Bronchial epithelial cell (primary cell): Measurements from ENCODE around the gene TMEM250. TPM values are rescaled to one million over a fixed set of nuclear protein-coding genes. Genes with fewer than 3 reads are reported as not detected.

Experiments
- DNase-seq: peaks from one replicate; pipeline ENCODE4 v3.0.0-alpha.2; 2010; ENCODE audit warnings: low read depth
- FAIRE-seq: peaks from 2 replicates; lab custom pipeline; 2011; peaks lifted over from hg19 to GRCh38; lab: Jason Lieb, UNC
- H3K27me3 ChIP-seq: 2 replicates; pipeline ENCODE4 v1.5.1; 2011; ENCODE audit warnings: low read length; ENCODE audit not compliant: control insufficient read depth, insufficient read depth
- H3K36me3 ChIP-seq: 2 replicates; pipeline ENCODE4 v1.5.1; 2011; ENCODE audit warnings: low read length; ENCODE audit not compliant: control insufficient read depth, insufficient read depth
- H3K4me3 ChIP-seq: 2 replicates; pipeline ENCODE4 v1.5.1; 2011; ENCODE audit warnings: mild to moderate bottlenecking, low read depth, low read length, control low read depth
- total RNA-seq: library from RNA; depleted of rRNA; stranded (reverse); fragments of >200 nt; gene quantifications from 2 replicates; pipeline ENCODE4 v1.2.1, GENCODE V29; 2014
- TF ChIP-seq, protein P1 (sequence below): IDR thresholded peaks from 2 replicates; pipeline ENCODE4 v1.5.1; 2011; ENCODE audit warnings: mild to moderate bottlenecking, moderate library complexity, low read length, control low read depth, inconsistent platforms; ENCODE audit not compliant: insufficient read depth, severe bottlenecking

The TMEM250 gene
- total RNA-seq, 1 donor from 2014 or later = 67.9 TPM

DNA sequence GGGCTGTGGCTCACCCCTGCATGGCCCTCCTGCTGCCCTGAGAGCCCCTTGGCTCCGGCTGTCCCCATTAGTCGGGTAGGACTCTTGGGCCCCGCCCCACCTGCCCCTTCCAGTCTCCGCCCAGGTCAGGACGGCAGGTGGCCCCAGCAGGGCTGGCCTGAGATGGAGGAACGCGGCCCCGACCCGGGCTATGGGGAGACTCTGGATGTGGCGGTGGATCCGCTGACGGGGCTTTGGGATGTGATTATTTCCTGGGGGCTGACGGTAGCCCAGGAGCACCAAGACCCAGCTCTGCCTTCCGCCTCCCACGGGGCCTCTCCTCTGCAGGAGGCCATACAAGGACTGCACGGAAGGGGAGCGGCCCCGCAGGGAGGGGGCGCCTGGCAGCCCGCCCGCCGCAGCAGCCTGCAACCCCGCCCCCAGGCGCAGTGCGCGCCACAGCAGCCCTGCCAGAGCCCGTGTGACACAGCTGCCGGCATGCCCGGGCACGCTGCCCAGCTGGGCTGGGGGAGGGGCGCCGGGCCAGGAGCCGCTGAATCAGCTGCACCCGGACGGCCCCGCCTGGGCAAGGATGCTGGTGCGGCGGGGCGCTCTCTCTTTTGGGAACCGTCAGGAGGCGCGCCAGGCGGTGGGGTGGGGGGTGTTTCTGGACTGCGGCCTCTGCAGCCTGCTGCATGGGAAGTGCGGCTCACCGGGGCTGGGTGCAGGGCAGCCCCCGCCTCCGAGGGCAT lies 9.2 kb downstream of the TMEM250 start:
- DNase-seq = peak; percentile 84
- TF ChIP-seq, protein P1, sequence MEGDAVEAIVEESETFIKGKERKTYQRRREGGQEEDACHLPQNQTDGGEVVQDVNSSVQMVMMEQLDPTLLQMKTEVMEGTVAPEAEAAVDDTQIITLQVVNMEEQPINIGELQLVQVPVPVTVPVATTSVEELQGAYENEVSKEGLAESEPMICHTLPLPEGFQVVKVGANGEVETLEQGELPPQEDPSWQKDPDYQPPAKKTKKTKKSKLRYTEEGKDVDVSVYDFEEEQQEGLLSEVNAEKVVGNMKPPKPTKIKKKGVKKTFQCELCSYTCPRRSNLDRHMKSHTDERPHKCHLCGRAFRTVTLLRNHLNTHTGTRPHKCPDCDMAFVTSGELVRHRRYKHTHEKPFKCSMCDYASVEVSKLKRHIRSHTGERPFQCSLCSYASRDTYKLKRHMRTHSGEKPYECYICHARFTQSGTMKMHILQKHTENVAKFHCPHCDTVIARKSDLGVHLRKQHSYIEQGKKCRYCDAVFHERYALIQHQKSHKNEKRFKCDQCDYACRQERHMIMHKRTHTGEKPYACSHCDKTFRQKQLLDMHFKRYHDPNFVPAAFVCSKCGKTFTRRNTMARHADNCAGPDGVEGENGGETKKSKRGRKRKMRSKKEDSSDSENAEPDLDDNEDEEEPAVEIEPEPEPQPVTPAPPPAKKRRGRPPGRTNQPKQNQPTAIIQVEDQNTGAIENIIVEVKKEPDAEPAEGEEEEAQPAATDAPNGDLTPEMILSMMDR = no peak
- Histone ChIP-seq H3K4me3 (peak overlapping the region; percentile 30), H3K36me3 (no peaks in the 10 kb centered on the region), H3K27me3 (no peaks in the 10 kb centered on the region)
- no peak for FAIRE-seq

DNA sequence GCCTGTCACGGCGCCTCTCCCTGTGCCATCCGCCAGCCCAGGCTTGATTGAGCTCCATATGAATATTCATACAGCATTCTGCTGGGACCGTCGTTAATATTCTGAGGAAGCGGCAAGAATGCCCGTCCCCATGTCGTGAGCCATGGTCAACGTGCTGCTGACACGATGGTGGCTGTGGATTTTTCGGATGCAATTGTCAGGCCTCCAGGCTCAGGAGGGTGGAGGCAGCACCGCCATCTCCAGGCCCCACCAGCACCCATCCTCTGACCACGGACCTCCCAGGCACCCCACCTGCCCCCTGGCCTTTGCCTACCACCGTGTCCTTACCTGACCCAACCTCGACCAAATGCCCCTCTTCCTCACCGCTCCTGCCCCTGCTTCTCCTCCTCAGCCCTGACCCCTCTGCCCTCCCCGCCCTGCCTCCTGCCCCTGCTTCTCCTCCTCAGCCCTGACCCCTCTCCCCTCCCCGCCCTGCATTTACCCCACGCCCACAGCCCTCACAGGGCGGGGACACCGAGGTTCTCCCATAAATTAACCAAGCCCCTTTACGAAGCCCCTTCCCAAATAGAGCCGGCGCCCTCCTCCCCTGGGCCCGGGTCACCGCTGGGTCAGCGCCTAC lies 9.9 kb downstream of the TMEM250 start:
- FAIRE-seq = peak; percentile 81
- TF ChIP-seq, protein P1 = no peak
- no peak for DNase-seq
- H3K27me3 ChIP-seq = no peaks in the 10 kb centered on the region
- peak overlapping the region; percentile 30 for H3K4me3 ChIP-seq
- no peaks in the 10 kb centered on the region for H3K36me3 ChIP-seq

DNA sequence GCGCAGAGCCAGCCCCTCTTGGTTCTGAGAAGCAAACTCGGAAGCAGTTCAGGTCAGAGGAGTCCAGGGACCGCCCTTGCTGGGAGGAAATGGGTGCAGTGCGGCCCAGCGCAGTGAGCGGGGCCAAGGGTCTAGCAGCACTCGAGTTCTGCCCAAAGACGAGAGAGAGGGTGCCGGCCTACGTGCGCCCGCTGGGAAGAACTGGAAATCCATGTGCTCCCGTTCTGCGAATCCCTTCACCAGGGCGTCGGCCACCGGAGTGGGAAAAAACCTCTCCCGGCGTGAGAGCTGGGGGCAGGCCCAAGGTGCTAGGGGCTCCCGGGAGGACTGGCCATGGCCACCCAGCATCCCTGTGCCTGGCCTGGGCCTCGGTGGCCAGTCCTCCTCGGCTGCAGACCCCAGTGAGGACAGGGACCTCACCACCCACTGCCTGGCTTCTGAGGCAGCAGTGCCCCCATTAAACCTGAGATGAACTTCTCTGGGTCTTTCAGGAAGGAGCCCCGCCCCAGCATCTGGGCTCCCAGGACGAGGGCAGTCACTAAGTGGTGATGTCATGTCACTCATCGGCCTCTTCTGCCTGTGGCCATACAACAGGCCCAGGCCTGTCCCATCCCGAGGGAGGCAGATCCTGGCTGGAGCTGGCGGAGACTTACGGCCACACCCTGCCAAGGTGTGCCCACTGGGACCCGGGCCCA lies 10.6 kb downstream of the TMEM250 start:
- Histone ChIP-seq H3K4me3 (no peak overlapping the region), H3K27me3 (no peaks in the 10 kb centered on the region), H3K36me3 (no peaks in the 10 kb centered on the region)
- TF ChIP-seq, protein P1 = no peak
- FAIRE-seq = no peak
- DNase-seq = peak; percentile 92

DNA sequence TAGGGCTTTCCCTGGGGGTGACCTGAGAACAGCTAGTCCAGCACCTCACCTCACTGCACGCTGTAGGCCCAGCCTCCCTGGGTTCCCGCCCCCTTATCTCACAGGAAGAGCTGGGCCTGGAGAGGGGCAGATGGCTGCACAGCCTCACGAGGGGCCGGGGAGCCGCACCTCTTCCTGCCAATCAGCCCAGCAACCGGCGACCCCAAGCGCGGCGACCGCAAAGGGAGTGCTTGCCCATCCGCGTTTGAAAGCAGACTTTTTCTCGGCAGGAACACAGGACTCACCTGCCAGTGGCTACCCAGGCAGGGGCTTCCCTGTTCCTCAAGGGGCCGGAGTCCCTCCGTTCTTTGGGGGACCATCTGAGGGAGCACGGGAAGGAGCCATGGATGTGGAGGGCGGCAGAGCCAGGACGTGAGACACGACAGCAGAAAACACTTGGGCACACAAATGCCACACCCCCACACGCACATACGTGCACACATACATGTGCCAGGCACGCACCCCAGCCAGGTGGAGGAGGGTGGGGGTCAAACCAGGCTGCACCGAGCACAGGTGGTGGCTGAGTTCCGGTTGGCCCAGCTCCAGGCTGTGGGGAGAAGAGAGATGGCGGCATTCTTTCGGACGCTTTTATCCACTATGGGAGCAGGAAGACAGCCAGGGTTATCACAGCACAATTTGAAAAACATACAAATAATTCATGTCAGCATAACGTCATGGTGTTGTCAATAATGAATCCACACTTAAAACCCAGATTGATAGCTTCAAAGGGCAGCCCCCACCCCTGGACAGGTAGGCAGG lies 11.3 kb downstream of the TMEM250 start:
- Histone ChIP-seq H3K4me3 (no peak overlapping the region), H3K36me3 (no peaks in the 10 kb centered on the region), H3K27me3 (no peaks in the 10 kb centered on the region)
- FAIRE-seq (no peak), DNase-seq (no peak)
- TF ChIP-seq, protein P1 = no peak

DNA sequence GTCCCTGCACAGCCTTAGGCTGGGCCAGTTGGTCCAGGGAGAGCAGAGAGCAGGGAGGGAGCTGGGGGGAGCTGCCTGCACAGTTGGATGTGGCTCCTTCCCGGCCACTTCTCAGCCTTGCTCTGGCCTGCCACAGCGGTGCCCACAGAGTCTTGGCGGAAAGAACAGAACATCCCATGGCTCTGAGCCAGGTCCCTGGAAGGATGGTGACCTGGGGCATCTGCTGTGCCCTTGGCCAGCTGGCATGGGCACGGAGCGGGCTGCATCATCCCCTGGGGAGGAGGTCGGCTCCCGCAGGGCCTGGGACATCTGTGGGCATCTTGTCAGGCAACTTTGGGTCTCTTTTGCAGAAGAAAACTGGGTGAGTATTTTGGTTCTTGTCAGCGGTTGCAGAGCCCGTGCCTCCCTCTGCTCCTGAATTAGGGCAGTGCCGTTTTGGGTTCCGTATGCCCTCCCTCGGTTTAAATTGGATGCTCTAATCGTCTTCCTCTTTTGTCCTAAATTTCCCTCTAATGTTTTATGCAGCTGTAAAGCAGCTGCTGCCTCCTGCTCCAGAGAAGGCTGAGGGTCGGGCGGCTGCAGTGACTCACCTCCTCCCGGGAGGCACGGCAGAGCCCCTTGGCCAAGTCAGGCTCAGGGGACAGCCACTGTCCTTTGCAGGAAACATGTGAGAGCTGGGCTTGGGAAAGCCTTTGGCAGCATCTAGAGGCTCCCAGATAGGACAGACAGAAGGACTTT lies 13.1 kb downstream of the TMEM250 start:
- TF ChIP-seq, protein P1 = no peak
- Histone ChIP-seq H3K4me3 (no peak overlapping the region), H3K36me3 (no peaks in the 10 kb centered on the region), H3K27me3 (no peaks in the 10 kb centered on the region)
- FAIRE-seq = no peak
- DNase-seq = no peak
